Activated naive CD8-positive, alpha-beta T cell treated with anti-CD3 and anti-CD28 coated beads, Interleukin-2, amount 50 U/mL, for 24 hours (primary cell): ENCODE measurements around the gene PCYT2.

Experiments used
- ATAC-seq: fragments of 150-1000 bp; cut with Tn5 transposase; one replicate; pipeline ENCODE4 v1.10.0; 2021
- DNase-seq: peaks from one replicate; pipeline ENCODE4 v3.0.0; 2021
- H3K27ac Mint-ChIP-seq: one replicate; pipeline ENCODE4 v1.8.0; 2021; ENCODE audit warnings: mild to moderate bottlenecking, mixed read lengths
- H3K27me3 Mint-ChIP-seq: one replicate; pipeline ENCODE4 v1.8.0; 2021; ENCODE audit warnings: mixed read lengths
- H3K36me3 Mint-ChIP-seq: one replicate; pipeline ENCODE4 v1.8.0; 2021; ENCODE audit warnings: low read depth, mixed read lengths
- H3K4me1 Mint-ChIP-seq: one replicate; pipeline ENCODE4 v1.8.0; 2021; ENCODE audit warnings: mixed read lengths
- H3K4me3 Mint-ChIP-seq: one replicate; pipeline ENCODE4 v1.8.0; 2021; ENCODE audit warnings: mild to moderate bottlenecking, moderate library complexity, mixed read lengths
- H3K9me3 Mint-ChIP-seq: one replicate; pipeline ENCODE4 v1.8.0; 2021; ENCODE audit warnings: mixed read lengths

The PCYT2 gene

GRCh38 chr17:81934098-81934757, 23.0 kb upstream of the PCYT2 start:
- Mint-ChIP-seq H3K4me3 (no peak overlapping the region), H3K27me3 (peaks cover 2% of the 10 kb centered on the region), H3K27ac (peak overlapping the region; percentile 39), H3K36me3 (peaks cover 19% of the 10 kb centered on the region), H3K4me1 (peaks cover 34% of the 10 kb centered on the region), H3K9me3 (no peaks in the 10 kb centered on the region)
- DNase-seq: no peak
- no peak for ATAC-seq

- peaks cover 37% of the 10 kb centered on the region for H3K4me1 Mint-ChIP-seq
- no peak overlapping the region for H3K4me3 Mint-ChIP-seq
- ATAC-seq (no peak), DNase-seq (no peak)
- peaks cover 4% of the 10 kb centered on the region for H3K27me3 Mint-ChIP-seq
- H3K36me3 Mint-ChIP-seq: peaks cover 19% of the 10 kb centered on the region
- no peak overlapping the region for H3K27ac Mint-ChIP-seq
- H3K9me3 Mint-ChIP-seq: no peaks in the 10 kb centered on the region
These were observed 22.0 kb upstream of the PCYT2 start for GRCh38 chr17:81933178-81933699.

GRCh38 chr17:81932333-81932983, 21.3 kb upstream of the PCYT2 start:
- Mint-ChIP-seq H3K27ac (no peak overlapping the region), H3K36me3 (peaks cover 19% of the 10 kb centered on the region), H3K4me3 (no peak overlapping the region), H3K9me3 (no peaks in the 10 kb centered on the region), H3K4me1 (peaks cover 33% of the 10 kb centered on the region), H3K27me3 (peaks cover 4% of the 10 kb centered on the region)
- ATAC-seq: no peak
- no peak for DNase-seq

- Mint-ChIP-seq H3K36me3 (peaks cover 19% of the 10 kb centered on the region), H3K4me1 (peaks cover 33% of the 10 kb centered on the region), H3K27me3 (peaks cover 4% of the 10 kb centered on the region), H3K27ac (no peak overlapping the region), H3K4me3 (no peak overlapping the region), H3K9me3 (no peaks in the 10 kb centered on the region)
- DNase-seq: no peak
- no peak for ATAC-seq
These were observed 20.5 kb upstream of the PCYT2 start for GRCh38 chr17:81931557-81932332.

- ATAC-seq: no peak
- Mint-ChIP-seq H3K36me3 (peaks cover 19% of the 10 kb centered on the region), H3K4me3 (no peak overlapping the region)
These were observed 20.0 kb upstream of the PCYT2 start for GRCh38 chr17:81931189-81931556.

GRCh38 chr17:81930142-81931125, 19.2 kb upstream of the PCYT2 start:
- H3K9me3 Mint-ChIP-seq: no peaks in the 10 kb centered on the region
- H3K4me1 Mint-ChIP-seq: peaks cover 35% of the 10 kb centered on the region

More at GRCh38 chr17:81931189-81931556, 20.0 kb upstream of the PCYT2 start:
- no peak for DNase-seq
- peaks cover 4% of the 10 kb centered on the region for H3K27me3 Mint-ChIP-seq
- H3K9me3 Mint-ChIP-seq: no peaks in the 10 kb centered on the region
- peaks cover 35% of the 10 kb centered on the region for H3K4me1 Mint-ChIP-seq
- H3K27ac Mint-ChIP-seq: no peak overlapping the region

GRCh38 chr17:81929253-81930141, 18.3 kb upstream of the PCYT2 start:
- Mint-ChIP-seq H3K9me3 (no peaks in the 10 kb centered on the region), H3K4me1 (peaks cover 35% of the 10 kb centered on the region), H3K36me3 (peaks cover 14% of the 10 kb centered on the region), H3K4me3 (peak overlapping the region; percentile 75), H3K27me3 (peaks cover 4% of the 10 kb centered on the region), H3K27ac (no peak overlapping the region)
- no peak for ATAC-seq
- DNase-seq: no peak

More at GRCh38 chr17:81930142-81931125, 19.2 kb upstream of the PCYT2 start:
- Mint-ChIP-seq H3K27ac (no peak overlapping the region), H3K4me3 (no peak overlapping the region), H3K36me3 (peaks cover 14% of the 10 kb centered on the region), H3K27me3 (peaks cover 4% of the 10 kb centered on the region)
- ATAC-seq: no peak
- no peak for DNase-seq

GRCh38 chr17:81928544-81929252, 17.5 kb upstream of the PCYT2 start:
- Mint-ChIP-seq H3K27me3 (peaks cover 4% of the 10 kb centered on the region), H3K36me3 (peaks cover 10% of the 10 kb centered on the region), H3K9me3 (no peaks in the 10 kb centered on the region), H3K27ac (no peak overlapping the region), H3K4me3 (peak overlapping the region; percentile 75), H3K4me1 (peaks cover 37% of the 10 kb centered on the region)
- ATAC-seq (no peak), DNase-seq (no peak)

GRCh38 chr17:81927653-81928543, 16.7 kb upstream of the PCYT2 start, which contains the start of gene MAFG:
TSS of gene MAFG (minus strand) at chr17:81927735. CDS start at chr17:81923185, 4,550 bp downstream.
- H3K36me3 Mint-ChIP-seq: peaks cover 6% of the 10 kb centered on the region
- peak; percentile 93 for DNase-seq
- peak; percentile 67 for ATAC-seq
- H3K27me3 Mint-ChIP-seq: peaks cover 4% of the 10 kb centered on the region
- H3K27ac Mint-ChIP-seq: peak within 1 kb of the TSS; percentile 79
- H3K4me1 Mint-ChIP-seq: peaks cover 35% of the 10 kb centered on the region
- no peaks in the 10 kb centered on the region for H3K9me3 Mint-ChIP-seq
- H3K4me3 Mint-ChIP-seq: peak within 1 kb of the TSS; percentile 83

GRCh38 chr17:81927152-81927652, 16.0 kb upstream of the PCYT2 start:
- DNase-seq (no peak), ATAC-seq (no peak)
- peaks cover 4% of the 10 kb centered on the region for H3K27me3 Mint-ChIP-seq
- H3K4me3 Mint-ChIP-seq: peak overlapping the region; percentile 83
- no peaks in the 10 kb centered on the region for H3K9me3 Mint-ChIP-seq
- peaks cover 31% of the 10 kb centered on the region for H3K4me1 Mint-ChIP-seq
- no peak overlapping the region for H3K27ac Mint-ChIP-seq
- H3K36me3 Mint-ChIP-seq: peaks cover 3% of the 10 kb centered on the region

- ATAC-seq (peak; percentile 13), DNase-seq (peak; percentile 67)
- Mint-ChIP-seq H3K4me1 (peaks cover 30% of the 10 kb centered on the region), H3K27me3 (peaks cover 4% of the 10 kb centered on the region), H3K4me3 (peak overlapping the region; percentile 83), H3K27ac (peak overlapping the region; percentile 79), H3K36me3 (no peaks in the 10 kb centered on the region), H3K9me3 (no peaks in the 10 kb centered on the region)
These were observed 15.4 kb upstream of the PCYT2 start for GRCh38 chr17:81926451-81927151.
